NB4 (cell line): ENCODE measurements around the gene MYADML2.

Experiments
- MYC ChIP-seq: IDR thresholded peaks from 2 replicates; pipeline ENCODE4 v1.6.1; 2011; ENCODE audit warnings: low read depth, low read length
- POLR2A ChIP-seq: IDR thresholded peaks from 2 replicates; pipeline ENCODE4 v1.6.1; 2011; ENCODE audit warnings: mild to moderate bottlenecking; ENCODE audit not compliant: insufficient read length; ENCODE audit errors: extremely low read depth
- TF ChIP-seq, protein P1 (sequence below): IDR thresholded peaks from 2 replicates; pipeline ENCODE4 v1.6.1; 2011; ENCODE audit warnings: low read depth, low read length
- TF ChIP-seq, protein P2 (sequence below): IDR thresholded peaks from one replicate; pipeline ENCODE4 v1.5.1; 2012; ENCODE audit warnings: low read depth, low read length

DNA sequence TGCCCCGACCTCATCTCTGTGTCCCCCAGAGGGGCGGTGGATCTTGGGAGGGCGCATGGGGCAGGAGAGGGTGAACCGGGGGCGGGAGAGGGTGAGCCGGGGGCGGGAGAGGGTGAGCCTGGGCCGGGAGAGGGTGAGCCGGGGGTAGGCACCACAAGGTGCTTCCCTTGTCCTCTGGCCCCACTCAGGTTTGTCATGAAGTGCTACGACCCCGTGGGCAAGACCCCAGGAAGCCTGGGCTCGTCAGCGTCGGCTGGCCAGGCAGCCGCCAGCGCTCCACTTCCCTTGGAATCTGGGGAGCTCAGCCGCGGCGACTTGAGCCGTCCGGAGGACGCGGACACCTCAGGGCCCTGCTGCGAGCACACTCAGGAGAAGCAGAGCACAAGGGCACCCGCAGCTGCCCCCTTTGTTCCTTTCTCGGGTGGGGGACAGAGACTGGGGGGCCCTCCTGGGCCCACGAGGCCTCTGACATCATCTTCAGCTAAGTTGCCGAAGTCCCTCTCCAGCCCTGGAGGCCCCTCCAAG lies 49.3 kb upstream of the MYADML2 start:
- TF ChIP-seq, protein P1, sequence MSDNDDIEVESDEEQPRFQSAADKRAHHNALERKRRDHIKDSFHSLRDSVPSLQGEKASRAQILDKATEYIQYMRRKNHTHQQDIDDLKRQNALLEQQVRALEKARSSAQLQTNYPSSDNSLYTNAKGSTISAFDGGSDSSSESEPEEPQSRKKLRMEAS, result no peak
- TF ChIP-seq, protein P2, sequence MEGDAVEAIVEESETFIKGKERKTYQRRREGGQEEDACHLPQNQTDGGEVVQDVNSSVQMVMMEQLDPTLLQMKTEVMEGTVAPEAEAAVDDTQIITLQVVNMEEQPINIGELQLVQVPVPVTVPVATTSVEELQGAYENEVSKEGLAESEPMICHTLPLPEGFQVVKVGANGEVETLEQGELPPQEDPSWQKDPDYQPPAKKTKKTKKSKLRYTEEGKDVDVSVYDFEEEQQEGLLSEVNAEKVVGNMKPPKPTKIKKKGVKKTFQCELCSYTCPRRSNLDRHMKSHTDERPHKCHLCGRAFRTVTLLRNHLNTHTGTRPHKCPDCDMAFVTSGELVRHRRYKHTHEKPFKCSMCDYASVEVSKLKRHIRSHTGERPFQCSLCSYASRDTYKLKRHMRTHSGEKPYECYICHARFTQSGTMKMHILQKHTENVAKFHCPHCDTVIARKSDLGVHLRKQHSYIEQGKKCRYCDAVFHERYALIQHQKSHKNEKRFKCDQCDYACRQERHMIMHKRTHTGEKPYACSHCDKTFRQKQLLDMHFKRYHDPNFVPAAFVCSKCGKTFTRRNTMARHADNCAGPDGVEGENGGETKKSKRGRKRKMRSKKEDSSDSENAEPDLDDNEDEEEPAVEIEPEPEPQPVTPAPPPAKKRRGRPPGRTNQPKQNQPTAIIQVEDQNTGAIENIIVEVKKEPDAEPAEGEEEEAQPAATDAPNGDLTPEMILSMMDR, result no peak
- no peak for TF ChIP-seq POLR2A
- no peak for TF ChIP-seq MYC
